Muscle layer of duodenum (tissue), 2 donors: ENCODE results near the gene MCCD1.
"Not testable (repeated sequence)": the region's sequence is repeated elsewhere in the genome, so short reads cannot be mapped to it uniquely, and the experiment has no call there.

Experiments used
- H3K27ac ChIP-seq: one replicate; pipeline ENCODE4 v1.7.0; 2013; ENCODE audit warnings: mild to moderate bottlenecking, low read length
- H3K27me3 ChIP-seq: one replicate; pipeline ENCODE4 v1.7.0; 2013; ENCODE audit warnings: low read depth, mild to moderate bottlenecking, control low read depth, low read length
- H3K36me3 ChIP-seq, 2 donors: one replicate each; pipeline ENCODE4 v1.7.0; 2013; ENCODE audit warnings: low read length in 2 of 2, control low read depth in 1 of 2, mild to moderate bottlenecking in 1 of 2; ENCODE audit not compliant: insufficient read depth in 2 of 2, control insufficient read depth in 1 of 2
- H3K4me1 ChIP-seq, 2 donors: one replicate each; pipeline ENCODE4 v1.7.0; 2013; ENCODE audit warnings: low read length in 2 of 2, mild to moderate bottlenecking in 2 of 2, control low read depth in 1 of 2, moderate library complexity in 1 of 2; ENCODE audit not compliant: insufficient read depth in 2 of 2, control insufficient read depth in 1 of 2
- H3K4me3 ChIP-seq, 2 donors: one replicate each; pipeline ENCODE4 v1.7.0; 2013; ENCODE audit warnings: low read length in 2 of 2, low read depth in 1 of 2, mild to moderate bottlenecking in 1 of 2
- H3K9me3 ChIP-seq, 2 donors: one replicate each; pipeline ENCODE4 v1.7.0; 2013; ENCODE audit warnings: low read length in 2 of 2, control low read depth in 1 of 2, mild to moderate bottlenecking in 1 of 2; ENCODE audit not compliant: control insufficient read depth in 1 of 2
- donor health status: healthy.

The MCCD1 gene

DNA sequence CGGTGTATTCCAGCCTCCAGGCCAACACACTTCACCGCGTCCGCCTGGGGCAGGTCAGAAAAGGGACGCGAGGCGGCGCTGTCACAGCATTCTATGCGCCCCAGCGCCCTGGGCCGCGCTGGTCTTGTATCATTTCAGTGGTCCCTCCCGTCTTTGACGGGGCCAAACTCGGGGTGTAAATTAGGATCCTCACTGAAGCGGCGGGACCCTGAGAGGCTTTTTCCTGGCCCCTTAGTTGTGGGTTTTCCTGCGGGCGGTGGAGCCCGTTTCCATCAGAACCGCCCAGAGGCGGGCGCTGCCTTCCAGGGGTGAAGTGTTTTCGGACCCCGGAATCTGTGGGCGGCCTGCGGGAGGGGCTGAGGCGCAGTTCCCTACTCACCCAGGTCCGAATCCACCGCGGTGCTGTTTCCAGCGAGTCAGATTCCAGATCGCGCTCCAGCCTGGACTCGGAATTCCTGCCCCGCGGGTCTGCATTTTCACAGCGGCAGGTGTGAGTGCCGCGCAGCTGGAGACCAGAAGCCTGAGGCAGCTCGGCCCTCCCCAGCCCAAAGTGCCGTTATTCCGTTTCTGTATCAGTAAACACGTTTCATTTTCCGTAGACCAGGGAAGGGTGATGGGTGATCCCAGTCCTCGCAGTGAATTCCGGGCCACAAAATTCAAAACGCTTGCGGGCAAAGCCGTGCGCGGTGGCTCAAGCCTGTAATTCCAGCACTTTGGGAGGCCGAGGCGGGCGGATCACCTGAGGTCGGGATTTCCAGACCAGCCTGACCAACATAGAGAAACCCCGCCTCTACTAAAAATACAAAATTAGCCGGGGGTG lies 34.7 kb upstream of the MCCD1 start:
- no peak overlapping the region for H3K27ac ChIP-seq
- H3K4me3 ChIP-seq: peak overlapping the region; percentile 56 to 66
- no peaks in the 10 kb centered on the region for H3K27me3 ChIP-seq
- H3K36me3 ChIP-seq: no peaks in the 10 kb centered on the region
- peaks cover 0 to 23% of the 10 kb centered on the region in 2 donors for H3K4me1 ChIP-seq
- H3K9me3 ChIP-seq: no peaks in the 10 kb centered on the region

DNA sequence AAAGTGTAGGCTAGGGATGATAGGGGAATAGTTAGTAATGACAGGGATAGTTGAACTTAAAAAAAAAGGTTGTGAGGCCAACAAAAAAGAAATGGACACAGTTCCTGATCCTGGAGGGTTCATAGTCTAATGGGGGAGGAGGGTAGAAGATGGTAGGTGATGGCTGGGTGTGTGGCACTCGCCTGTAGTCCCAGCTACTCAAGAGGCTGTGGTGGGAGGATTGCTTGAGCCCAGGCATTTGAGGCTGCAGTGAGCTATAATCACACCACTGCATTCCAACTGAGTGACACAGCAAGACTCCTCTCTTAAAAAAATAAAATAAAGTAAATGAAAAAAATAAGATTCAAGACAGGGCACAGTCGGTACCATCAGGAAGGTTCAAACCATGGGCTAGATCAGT lies 33.2 kb upstream of the MCCD1 start:
- no peak overlapping the region for H3K27ac ChIP-seq
- no peaks in the 10 kb centered on the region for H3K36me3 ChIP-seq
- peaks cover 0 to 23% of the 10 kb centered on the region in 2 donors for H3K4me1 ChIP-seq
- peak overlapping the region in 1 of 2 donors; percentile 44 for H3K4me3 ChIP-seq
- H3K9me3 ChIP-seq: no peaks in the 10 kb centered on the region
- no peaks in the 10 kb centered on the region for H3K27me3 ChIP-seq

GRCh38 chr6:31496826-31497225 lies 31.9 kb upstream of the MCCD1 start:
- H3K27me3 ChIP-seq, H3K4me3 ChIP-seq, H3K36me3 ChIP-seq, H3K27ac ChIP-seq, H3K9me3 ChIP-seq: not testable (repeated sequence)
- H3K4me1 ChIP-seq: peaks cover 0 to 20% of the 10 kb centered on the region in 2 donors

GRCh38 chr6:31497531-31498476 lies 31.0 kb upstream of the MCCD1 start, which contains the start of gene MICB:
MICB (plus strand) TSS chr6:31498145; CDS start chr6:31498194, 49 bp downstream.
- H3K9me3 ChIP-seq: no peaks in the 10 kb centered on the region
- peaks cover 0 to 20% of the 10 kb centered on the region in 2 donors for H3K4me1 ChIP-seq
- H3K27ac ChIP-seq: no peak within 1 kb of the TSS
- H3K4me3 ChIP-seq: peak within 1 kb of the TSS; percentile 55 to 68
- H3K27me3 ChIP-seq: no peaks in the 10 kb centered on the region
- no peaks in the 10 kb centered on the region for H3K36me3 ChIP-seq

- H3K36me3 ChIP-seq: no peaks in the 10 kb centered on the region
- H3K4me1 ChIP-seq: peaks cover 0 to 20% of the 10 kb centered on the region in 2 donors
- no peaks in the 10 kb centered on the region for H3K27me3 ChIP-seq
- H3K9me3 ChIP-seq: no peaks in the 10 kb centered on the region
- no peak overlapping the region for H3K27ac ChIP-seq
- H3K4me3 ChIP-seq: no peak overlapping the region
Observed at GRCh38 chr6:31498748-31499147, 30.0 kb upstream of the MCCD1 start.

- H3K27ac ChIP-seq, H3K9me3 ChIP-seq, H3K36me3 ChIP-seq, H3K27me3 ChIP-seq, H3K4me3 ChIP-seq: not testable (repeated sequence)
- peaks cover 0 to 15% of the 10 kb centered on the region in 2 donors for H3K4me1 ChIP-seq
Observed at GRCh38 chr6:31499648-31500047, 29.1 kb upstream of the MCCD1 start.

- H3K36me3 ChIP-seq: peaks cover 0 to 6% of the 10 kb centered on the region in 2 donors
- H3K9me3 ChIP-seq: no peaks in the 10 kb centered on the region
- H3K27ac ChIP-seq: no peak overlapping the region
- H3K27me3 ChIP-seq: no peaks in the 10 kb centered on the region
- H3K4me3 ChIP-seq: no peak overlapping the region
- H3K4me1 ChIP-seq: peaks cover 0 to 9% of the 10 kb centered on the region in 2 donors
Observed at GRCh38 chr6:31502586-31502985, 26.2 kb upstream of the MCCD1 start.

DNA sequence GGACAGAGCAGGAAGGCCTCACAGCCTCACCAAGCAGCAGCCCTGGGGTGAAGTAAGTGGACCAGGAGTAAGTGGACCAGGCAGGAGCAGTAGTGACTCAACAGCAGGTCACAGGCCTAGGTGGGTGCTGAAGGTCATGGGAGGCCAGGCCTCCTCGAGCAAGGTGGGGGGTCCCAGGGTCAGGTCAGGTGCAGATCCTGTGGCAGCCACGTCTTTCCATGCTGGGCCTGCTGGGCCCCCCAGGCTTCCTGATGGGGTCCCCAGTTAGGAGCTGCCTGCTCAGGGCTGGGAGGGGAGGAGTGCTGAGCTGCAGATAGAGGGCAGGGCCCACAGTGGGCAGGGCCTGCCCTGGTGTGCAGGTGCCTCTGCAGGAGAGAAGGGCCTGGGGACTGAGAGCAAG lies 19.7 kb upstream of the MCCD1 start:
- H3K9me3 ChIP-seq, H3K36me3 ChIP-seq, H3K27ac ChIP-seq, H3K4me3 ChIP-seq, H3K4me1 ChIP-seq, H3K27me3 ChIP-seq: not testable (repeated sequence)

DNA sequence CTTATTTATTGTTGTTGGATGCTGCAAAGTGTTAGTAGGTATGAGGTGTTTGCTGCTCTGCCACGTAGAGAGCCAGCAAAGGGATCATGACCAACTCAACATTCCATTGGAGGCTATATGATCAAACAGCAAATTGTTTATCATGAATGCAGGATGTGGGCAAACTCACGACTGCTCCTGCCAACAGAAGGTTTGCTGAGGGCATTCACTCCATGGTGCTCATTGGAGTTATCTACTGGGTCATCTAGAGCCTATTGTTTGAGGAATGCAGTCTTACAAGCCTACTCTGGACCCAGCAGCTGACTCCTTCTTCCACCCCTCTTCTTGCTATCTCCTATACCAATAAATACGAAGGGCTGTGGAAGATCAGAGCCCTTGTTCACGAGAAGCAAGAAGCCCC lies 18.8 kb upstream of the MCCD1 start:
- Histone ChIP-seq H3K9me3 (no peaks in the 10 kb centered on the region), H3K4me3 (no peak overlapping the region), H3K4me1 (no peaks in the 10 kb centered on the region), H3K36me3 (peaks cover 0 to 6% of the 10 kb centered on the region in 2 donors), H3K27ac (no peak overlapping the region), H3K27me3 (no peaks in the 10 kb centered on the region)

DNA sequence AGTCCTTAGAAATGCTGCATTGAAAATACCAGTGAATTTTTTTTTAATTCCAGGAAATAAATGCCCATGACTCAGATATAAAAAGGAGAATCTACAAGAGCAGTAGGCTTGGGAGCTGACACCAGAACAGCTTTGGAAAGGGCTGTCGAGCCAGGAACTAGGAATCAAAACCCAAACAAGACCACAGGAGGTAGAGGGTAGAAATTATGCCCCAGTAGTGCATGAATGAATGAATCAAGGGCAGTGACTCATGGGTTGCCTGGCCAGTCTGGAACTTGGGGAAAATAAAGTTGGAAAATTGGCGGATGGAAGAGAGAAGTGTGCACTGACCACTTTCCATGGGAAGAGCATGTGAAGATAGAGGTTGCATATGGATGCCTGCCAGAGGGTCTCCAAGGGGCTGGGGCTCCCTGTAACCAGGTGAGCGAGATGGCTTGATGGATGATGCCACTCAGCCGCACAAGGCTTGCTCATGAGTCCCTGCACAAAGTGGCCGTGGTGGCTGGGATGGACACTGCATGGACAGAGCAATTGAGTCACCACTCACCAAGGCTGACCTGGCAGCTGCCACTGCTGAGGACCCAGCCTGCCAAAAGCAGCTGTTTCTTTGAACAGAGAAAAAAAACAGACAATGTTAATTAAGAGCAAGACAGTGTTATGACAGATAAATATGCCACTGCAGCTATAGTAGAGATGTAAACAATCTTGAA lies 15.2 kb upstream of the MCCD1 start:
- no peaks in the 10 kb centered on the region for H3K27me3 ChIP-seq
- no peaks in the 10 kb centered on the region for H3K9me3 ChIP-seq
- no peak overlapping the region for H3K27ac ChIP-seq
- H3K4me3 ChIP-seq: no peak overlapping the region
- no peaks in the 10 kb centered on the region for H3K36me3 ChIP-seq
- no peaks in the 10 kb centered on the region for H3K4me1 ChIP-seq

- H3K9me3 ChIP-seq: no peaks in the 10 kb centered on the region
- no peaks in the 10 kb centered on the region for H3K4me1 ChIP-seq
- no peaks in the 10 kb centered on the region for H3K27me3 ChIP-seq
- H3K36me3 ChIP-seq: no peaks in the 10 kb centered on the region
- no peak overlapping the region for H3K27ac ChIP-seq
- no peak overlapping the region for H3K4me3 ChIP-seq
Observed at GRCh38 chr6:31521835-31522234, 6.9 kb upstream of the MCCD1 start.
